Bronchial epithelial cell (primary cell): ENCODE data around the gene MAP2K4. TPM values are rescaled to one million over a fixed set of nuclear protein-coding genes. Genes with fewer than 3 reads are reported as not detected.

Experiments
- DNase-seq: peaks from one replicate; pipeline ENCODE4 v3.0.0-alpha.2; 2010; ENCODE audit warnings: low read depth
- FAIRE-seq: peaks from 2 replicates; lab custom pipeline; 2011; peaks lifted over from hg19 to GRCh38; lab: Jason Lieb, UNC
- H3K27me3 ChIP-seq: 2 replicates; pipeline ENCODE4 v1.5.1; 2011; ENCODE audit warnings: low read length; ENCODE audit not compliant: control insufficient read depth, insufficient read depth
- H3K36me3 ChIP-seq: 2 replicates; pipeline ENCODE4 v1.5.1; 2011; ENCODE audit warnings: low read length; ENCODE audit not compliant: control insufficient read depth, insufficient read depth
- H3K4me3 ChIP-seq: 2 replicates; pipeline ENCODE4 v1.5.1; 2011; ENCODE audit warnings: mild to moderate bottlenecking, low read depth, low read length, control low read depth
- total RNA-seq: library from RNA; depleted of rRNA; stranded (reverse); fragments of >200 nt; gene quantifications from 2 replicates; pipeline ENCODE4 v1.2.1, GENCODE V29; 2014
- TF ChIP-seq, protein P1 (sequence below): IDR thresholded peaks from 2 replicates; pipeline ENCODE4 v1.5.1; 2011; ENCODE audit warnings: mild to moderate bottlenecking, moderate library complexity, low read length, control low read depth, inconsistent platforms; ENCODE audit not compliant: insufficient read depth, severe bottlenecking

MAP2K4 gene
- total RNA-seq, 1 donor from 2014 or later: 27.9 TPM

DNA sequence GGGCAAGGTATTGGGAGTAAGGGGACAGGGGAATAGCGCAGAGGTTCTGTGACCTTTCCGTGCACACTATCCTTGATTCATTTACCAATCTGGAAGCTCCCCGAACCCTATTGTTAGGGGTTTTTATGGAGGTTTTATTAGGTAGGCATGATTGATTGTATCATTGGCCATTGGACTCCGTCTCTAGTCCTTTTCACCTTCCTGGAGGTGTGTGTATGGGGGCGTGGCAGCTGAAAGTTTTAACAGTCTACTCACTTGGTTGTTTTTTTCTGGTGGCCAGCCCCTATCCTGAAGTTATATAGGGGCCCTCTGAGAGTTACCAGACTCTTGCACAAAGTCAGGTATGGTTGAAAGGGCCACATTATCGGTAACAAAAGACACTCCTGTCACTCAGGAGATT, 23.0 kb downstream of the MAP2K4 start:
- H3K36me3 ChIP-seq: no peaks in the 10 kb centered on the region
- TF ChIP-seq, protein P1, sequence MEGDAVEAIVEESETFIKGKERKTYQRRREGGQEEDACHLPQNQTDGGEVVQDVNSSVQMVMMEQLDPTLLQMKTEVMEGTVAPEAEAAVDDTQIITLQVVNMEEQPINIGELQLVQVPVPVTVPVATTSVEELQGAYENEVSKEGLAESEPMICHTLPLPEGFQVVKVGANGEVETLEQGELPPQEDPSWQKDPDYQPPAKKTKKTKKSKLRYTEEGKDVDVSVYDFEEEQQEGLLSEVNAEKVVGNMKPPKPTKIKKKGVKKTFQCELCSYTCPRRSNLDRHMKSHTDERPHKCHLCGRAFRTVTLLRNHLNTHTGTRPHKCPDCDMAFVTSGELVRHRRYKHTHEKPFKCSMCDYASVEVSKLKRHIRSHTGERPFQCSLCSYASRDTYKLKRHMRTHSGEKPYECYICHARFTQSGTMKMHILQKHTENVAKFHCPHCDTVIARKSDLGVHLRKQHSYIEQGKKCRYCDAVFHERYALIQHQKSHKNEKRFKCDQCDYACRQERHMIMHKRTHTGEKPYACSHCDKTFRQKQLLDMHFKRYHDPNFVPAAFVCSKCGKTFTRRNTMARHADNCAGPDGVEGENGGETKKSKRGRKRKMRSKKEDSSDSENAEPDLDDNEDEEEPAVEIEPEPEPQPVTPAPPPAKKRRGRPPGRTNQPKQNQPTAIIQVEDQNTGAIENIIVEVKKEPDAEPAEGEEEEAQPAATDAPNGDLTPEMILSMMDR: no peak
- DNase-seq (no peak), FAIRE-seq (no peak)
- H3K27me3 ChIP-seq: no peaks in the 10 kb centered on the region
- H3K4me3 ChIP-seq: no peak overlapping the region

DNA sequence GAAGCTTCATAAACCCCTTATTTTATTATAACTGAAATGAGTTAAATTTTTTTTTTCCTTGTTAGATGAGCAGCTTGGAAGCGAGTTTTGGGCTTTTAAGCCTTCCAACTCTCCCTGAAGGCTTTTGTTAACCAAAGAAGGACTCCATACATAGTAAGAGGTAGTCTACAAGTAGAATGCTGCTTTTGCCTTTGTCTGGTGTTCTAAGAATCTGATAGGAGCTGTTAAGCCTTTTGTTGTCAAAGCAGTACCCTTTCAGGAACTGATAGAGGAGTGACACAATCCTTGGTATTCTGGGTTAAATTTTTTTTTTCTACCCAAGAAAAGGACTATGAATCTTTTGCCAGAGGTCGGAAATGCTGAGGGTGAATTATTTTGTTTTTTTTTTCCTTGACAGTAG, 26.1 kb downstream of the MAP2K4 start:
- H3K36me3 ChIP-seq: no peaks in the 10 kb centered on the region
- no peak for FAIRE-seq
- H3K27me3 ChIP-seq: no peaks in the 10 kb centered on the region
- TF ChIP-seq, protein P1: no peak
- no peak overlapping the region for H3K4me3 ChIP-seq
- DNase-seq: no peak

DNA sequence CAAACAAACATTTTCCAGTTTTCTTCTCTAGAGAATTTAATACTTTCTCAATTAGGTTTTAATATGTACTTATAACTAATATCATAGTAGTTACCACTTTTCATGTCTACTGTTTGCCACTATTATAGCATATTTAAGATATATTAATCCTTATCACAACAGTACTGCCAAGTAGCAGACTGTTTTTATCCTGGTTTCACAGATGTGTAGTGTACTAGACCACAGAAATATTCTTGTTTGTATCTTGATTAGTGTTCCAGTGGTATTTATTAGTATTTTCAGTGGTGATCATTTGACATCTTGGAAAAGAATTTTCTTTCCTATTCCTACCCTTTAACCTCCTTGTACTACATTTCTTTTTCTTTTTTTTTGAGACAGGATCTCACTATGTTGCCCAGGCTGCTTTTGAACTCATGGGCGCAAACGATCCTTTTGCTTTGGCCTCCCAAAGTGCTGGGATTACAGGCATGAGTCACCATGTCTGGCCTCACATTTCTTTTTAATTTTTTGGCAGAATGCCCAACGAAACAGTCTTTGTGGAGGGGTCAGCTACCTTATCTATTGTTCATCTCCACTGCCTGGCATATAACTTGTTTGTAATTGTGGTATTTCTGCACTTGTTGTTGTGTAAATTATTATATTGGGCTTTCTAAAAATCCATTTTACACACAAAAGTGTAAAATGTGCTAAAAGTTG, 27.2 kb downstream of the MAP2K4 start:
- Histone ChIP-seq H3K27me3 (no peaks in the 10 kb centered on the region), H3K4me3 (no peak overlapping the region), H3K36me3 (no peaks in the 10 kb centered on the region)
- TF ChIP-seq, protein P1: no peak
- DNase-seq (no peak), FAIRE-seq (no peak)

GRCh38 chr17:12048843-12049473, 28.3 kb downstream of the MAP2K4 start:
- Histone ChIP-seq H3K36me3 (no peaks in the 10 kb centered on the region), H3K27me3 (no peaks in the 10 kb centered on the region), H3K4me3 (no peak overlapping the region)
- no peak for DNase-seq
- FAIRE-seq: no peak
- TF ChIP-seq, protein P1: no peak

DNA sequence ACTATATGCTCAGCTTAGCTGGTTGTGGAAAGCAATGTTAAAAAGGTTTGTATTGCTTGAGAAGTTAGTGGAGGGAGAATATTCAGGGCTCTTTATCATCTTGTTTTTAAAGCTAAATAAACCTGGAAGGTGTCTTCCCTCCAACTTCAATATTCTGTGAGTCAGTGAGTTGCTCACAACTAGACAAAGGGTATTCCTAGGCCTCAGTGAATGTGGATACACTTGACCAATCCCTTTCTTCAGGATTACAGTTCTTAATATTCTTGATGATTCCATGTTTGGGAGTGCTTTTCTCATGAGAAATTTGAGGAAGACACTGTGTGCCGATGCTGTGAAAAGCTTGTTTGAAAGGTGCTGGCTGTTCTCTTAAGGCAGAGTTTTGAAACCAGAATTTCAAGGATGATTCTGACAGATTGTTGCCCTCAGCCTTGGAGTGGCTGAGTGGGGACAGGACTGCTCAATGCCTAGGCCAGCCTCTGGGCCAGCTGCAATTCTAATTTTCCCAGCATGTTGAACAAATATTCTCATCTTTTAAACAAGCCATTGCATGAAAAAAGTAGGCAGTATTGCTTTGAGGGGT, 30.1 kb downstream of the MAP2K4 start:
- TF ChIP-seq, protein P1: no peak
- no peak overlapping the region for H3K4me3 ChIP-seq
- DNase-seq: peak; percentile 19
- H3K27me3 ChIP-seq: no peaks in the 10 kb centered on the region
- H3K36me3 ChIP-seq: no peaks in the 10 kb centered on the region
- FAIRE-seq: no peak
